AG04450 (cell line): Measurements from ENCODE around the gene ANKRD13A. TPM values are rescaled to one million over a fixed set of nuclear protein-coding genes. Genes with fewer than 3 reads are reported as not detected.
"Not testable (repeated sequence)": the region's sequence is repeated elsewhere in the genome, so short reads cannot be mapped to it uniquely, and the experiment has no call there.

Source experiments
- CTCF ChIA-PET: fragments of 300-600, 350-600 bp; formaldehyde crosslinking; extraction: SDS; loops from one replicate; lab custom pipeline; 2022; ENCODE audit warnings: antibody characterized with exemption, inconsistent platforms; lab: Charles Lee
- POLR2A ChIA-PET: fragments of 350-600 bp; formaldehyde crosslinking; extraction: SDS; loops from one replicate; lab custom pipeline; 2021; ENCODE audit warnings: antibody characterized with exemption, inconsistent platforms; lab: Yijun Ruan, JAX
- DNase-seq: peaks from one replicate; pipeline ENCODE4 v3.0.0-alpha.2; 2011; ENCODE audit warnings: low read depth, low spot score
- H3K27ac ChIP-seq: one replicate; pipeline ENCODE4 v1.5.1; 2012; ENCODE audit warnings: low read depth, low read length, control low read depth
- H3K27me3 ChIP-seq: one replicate; pipeline ENCODE4 v1.6.0; 2012; ENCODE audit warnings: low read length; ENCODE audit not compliant: control insufficient read depth, insufficient read depth
- H3K4me3 ChIP-seq: 2 replicates; pipeline ENCODE4 v1.5.1; 2011; ENCODE audit warnings: mild to moderate bottlenecking, low read depth, low read length, control low read depth
- H3K9me3 ChIP-seq: 2 replicates; pipeline ENCODE4 v1.5.1; 2012; ENCODE audit warnings: low read length; ENCODE audit not compliant: control insufficient read depth, insufficient read depth
- CTCF ChIP-seq: IDR thresholded peaks from 2 replicates; pipeline ENCODE4 v1.5.1; 2011; ENCODE audit warnings: low read depth, low read length, control low read depth, inconsistent platforms
- polyA plus RNA-seq: library from polyadenylated mRNA; depleted of rRNA; stranded (reverse); fragments of >200 nt; gene quantifications from 2 replicates; pipeline ENCODE4 v1.2.3, GENCODE V29; 2011

The ANKRD13A gene
- polyA plus RNA-seq, 1 experiment: 246 TPM

- POLR2A ChIA-PET: no interaction called here
- H3K9me3 ChIP-seq: no peaks in the 10 kb centered on the region
- DNase-seq: no peak
- TF ChIP-seq CTCF: no peak
- H3K27me3 ChIP-seq: no peaks in the 10 kb centered on the region
- no peak overlapping the region for H3K27ac ChIP-seq
- no peak overlapping the region for H3K4me3 ChIP-seq
- CTCF ChIA-PET: no interaction called here
Measured at GRCh38 chr12:110007881-110008280, 8.7 kb downstream of the ANKRD13A start.

- CTCF ChIA-PET, H3K27me3 ChIP-seq, DNase-seq: not testable (repeated sequence)
Measured at GRCh38 chr12:110008681-110009398, 9.6 kb downstream of the ANKRD13A start.

GRCh38 chr12:110010853-110011723, 11.9 kb downstream of the ANKRD13A start:
- H3K27ac ChIP-seq: no peak overlapping the region
- DNase-seq: no peak
- ChIA-PET POLR2A (no interaction called here), CTCF (interaction anchor here (0.5 to 1.0 kb wide), 2 partner anchors 13 to 160 kb away, joined by 3 read pairs; no protein-coding TSS in a partner anchor)
- H3K27me3 ChIP-seq: no peaks in the 10 kb centered on the region
- no peak overlapping the region for H3K4me3 ChIP-seq
- H3K9me3 ChIP-seq: no peaks in the 10 kb centered on the region
- no peak for TF ChIP-seq CTCF

More at GRCh38 chr12:110008681-110009398, 9.6 kb downstream of the ANKRD13A start:
- POLR2A ChIA-PET, H3K4me3 ChIP-seq, H3K27ac ChIP-seq, H3K9me3 ChIP-seq: not testable (repeated sequence)

GRCh38 chr12:110012137-110012536, 12.9 kb downstream of the ANKRD13A start:
- ChIA-PET CTCF (no interaction called here), POLR2A (no interaction called here)
- Histone ChIP-seq H3K27ac (no peak overlapping the region), H3K9me3 (no peaks in the 10 kb centered on the region), H3K4me3 (no peak overlapping the region), H3K27me3 (no peaks in the 10 kb centered on the region)
- TF ChIP-seq CTCF: no peak
- DNase-seq: no peak

GRCh38 chr12:110012659-110013058, 13.4 kb downstream of the ANKRD13A start:
- TF ChIP-seq CTCF: no peak
- POLR2A ChIA-PET: no interaction called here
- Histone ChIP-seq H3K27ac (no peak overlapping the region), H3K27me3 (no peaks in the 10 kb centered on the region), H3K9me3 (no peaks in the 10 kb centered on the region), H3K4me3 (no peak overlapping the region)
- no peak for DNase-seq
- CTCF ChIA-PET: no interaction called here
